SH-SY5Y (cell line): ENCODE measurements around the gene LARGE2.

Source experiments
- GATA2 ChIP-seq: IDR thresholded peaks from 2 replicates; pipeline ENCODE4 v1.6.1; 2011; ENCODE audit warnings: mild to moderate bottlenecking, low read depth, low read length
- GATA3 ChIP-seq: IDR thresholded peaks from 2 replicates; pipeline ENCODE4 v1.6.1; 2011; ENCODE audit warnings: low read depth, mild to moderate bottlenecking, low read length, moderate library complexity

GRCh38 chr11:45901626-45902025, 20.8 kb upstream of the LARGE2 start:
- TF ChIP-seq GATA2 (no peak), GATA3 (no peak)
